A673 (cell line): Measurements from ENCODE around the gene MAN1A2. TPM values are rescaled to one million over a fixed set of nuclear protein-coding genes. Genes with fewer than 3 reads are reported as not detected.

ENCODE experiments used
- BruUV-seq: library from RNA; stranded (reverse); fragments of 400-500 nt; replicated peaks from 2 replicates; lab custom pipeline; 2021; lab: Mats Ljungman, UMichigan
- CTCF ChIA-PET: fragments of 300-600 bp; sonication (Branson Sonifier 250); formaldehyde crosslinking; loops from one replicate; lab custom pipeline; 2022; ENCODE audit warnings: antibody characterized with exemption; lab: Charles Lee
- POLR2A ChIA-PET: fragments of 300-600 bp; sonication (Branson Sonifier 250); formaldehyde crosslinking; loops from one replicate; lab custom pipeline; 2022; ENCODE audit warnings: antibody characterized with exemption; ENCODE audit not compliant: low non-redundant PET; lab: Charles Lee
- DNase-seq: peaks from one replicate; pipeline ENCODE4 v3.0.0-alpha.2; 2015; ENCODE audit warnings: low spot score
- H3K27ac ChIP-seq: fragments of 200-600 bp; sonication (generic); 2 replicates; pipeline ENCODE4 v1.5.1; 2016; ENCODE audit warnings: mixed run types, low read depth, mild to moderate bottlenecking, mixed read lengths, antibody characterized with exemption, low read length; ENCODE audit not compliant: poor library complexity, severe bottlenecking
- H3K27me3 ChIP-seq: fragments of 200-600 bp; sonication (generic); replicated peaks from 2 replicates; pipeline ENCODE4 v1.6.1; 2017; ENCODE audit warnings: mixed run types, low read depth, mild to moderate bottlenecking, mixed read lengths, antibody characterized with exemption, low read length; ENCODE audit not compliant: insufficient read depth, poor library complexity
- H3K36me3 ChIP-seq: fragments of 200-600 bp; sonication (generic); 2 replicates; pipeline ENCODE4 v1.6.1; 2016; ENCODE audit warnings: mixed run types, mild to moderate bottlenecking, mixed read lengths, antibody characterized with exemption, low read length; ENCODE audit not compliant: insufficient read depth, poor library complexity, severe bottlenecking
- H3K4me1 ChIP-seq: fragments of 200-600 bp; sonication (generic); 2 replicates; pipeline ENCODE4 v1.6.1; 2017; ENCODE audit warnings: mixed run types, mild to moderate bottlenecking, mixed read lengths, antibody characterized with exemption, low read length; ENCODE audit not compliant: insufficient read depth, poor library complexity, severe bottlenecking
- H3K4me3 ChIP-seq: fragments of 200-600 bp; sonication (generic); 2 replicates; pipeline ENCODE4 v1.5.1; 2016; ENCODE audit warnings: low read depth, mixed run types, mild to moderate bottlenecking, mixed read lengths, low read length; ENCODE audit not compliant: poor library complexity, severe bottlenecking
- H3K9me3 ChIP-seq: fragments of 200-600 bp; sonication (generic); 2 replicates; pipeline ENCODE4 v1.6.1; 2016; ENCODE audit warnings: mixed run types, low read depth, mild to moderate bottlenecking, mixed read lengths, antibody characterized with exemption, low read length; ENCODE audit not compliant: poor library complexity, severe bottlenecking
- CTCF ChIP-seq: fragments of 300-800, 200-600 bp; sonication (generic); conservative IDR thresholded peaks from 2 replicates; pipeline ENCODE4 v1.5.1; 2017; ENCODE audit warnings: low read depth, mild to moderate bottlenecking, antibody characterized with exemption, low read length, moderate library complexity, mixed read lengths
- EZH2 ChIP-seq: fragments of 200-600 bp; sonication (generic); IDR thresholded peaks from 2 replicates; pipeline ENCODE4 v1.6.1; 2017; ENCODE audit warnings: borderline replicate concordance, low read depth, mild to moderate bottlenecking, mixed read lengths, antibody characterized with exemption, low read length; ENCODE audit not compliant: poor library complexity, severe bottlenecking
- intact Hi-C: fragments of 100-400 bp; cut with micrococcal nuclease; formaldehyde crosslinking; loops from one replicate; pipeline ENCODE4 v1.10.0; 2022; ENCODE audit not compliant: unreplicated experiment
- total RNA-seq: library from RNA; stranded (reverse); gene quantifications from 2 replicates; pipeline ENCODE4 v1.2.3, GENCODE V29; 2021

MAN1A2 gene
- total RNA-seq, 1 experiment from 2014 or later = 31.8 TPM

DNA sequence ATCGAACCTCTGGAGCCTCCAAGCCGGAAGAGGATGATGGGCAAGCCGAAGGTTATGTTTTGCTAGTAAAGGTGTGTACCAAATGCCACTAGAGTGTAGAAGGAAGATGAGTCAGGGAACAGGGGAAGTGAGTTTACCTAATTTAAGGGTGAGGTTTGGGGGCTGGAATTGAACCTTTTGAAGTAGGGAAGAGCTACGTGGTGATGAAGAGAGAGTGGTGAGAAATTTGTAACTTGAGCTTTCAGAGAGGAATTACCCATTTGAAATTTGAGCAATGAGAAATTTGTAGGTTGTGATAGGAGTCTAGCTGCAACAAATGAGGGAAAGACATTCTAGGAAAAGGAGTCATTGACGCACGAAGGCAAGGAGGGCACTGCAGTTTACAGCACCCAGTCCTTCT, 168.6 kb downstream of the MAN1A2 start:
- no TSS peak for BruUV-seq
- Histone ChIP-seq H3K27ac (no peak overlapping the region), H3K4me3 (no peak overlapping the region), H3K36me3 (no peaks in the 10 kb centered on the region), H3K4me1 (no peaks in the 10 kb centered on the region), H3K9me3 (no peaks in the 10 kb centered on the region), H3K27me3 (no peaks in the 10 kb centered on the region)
- no peak for DNase-seq
- ChIA-PET POLR2A (no interaction called here), CTCF (interaction anchor here (2.2 to 2.3 kb wide), 2 partner anchors 219 to 222 kb away, joined by 8 to 12 read pairs; no protein-coding TSS in a partner anchor)
- intact Hi-C loops = loop anchor here (2.0 to 5.0 kb wide), 2 partner anchors 136 to 217 kb away; no protein-coding TSS in a partner anchor
- TF ChIP-seq EZH2 = no peak
- no peak for TF ChIP-seq CTCF

GRCh38 chr1:117537291-117537920, 170.2 kb downstream of the MAN1A2 start:
- Histone ChIP-seq H3K4me3 (no peak overlapping the region), H3K27ac (no peak overlapping the region), H3K4me1 (no peaks in the 10 kb centered on the region), H3K36me3 (no peaks in the 10 kb centered on the region), H3K9me3 (no peaks in the 10 kb centered on the region), H3K27me3 (no peaks in the 10 kb centered on the region)
- intact Hi-C loops = loop anchor here (5.0 kb wide), 1 partner anchor 135 kb away; no protein-coding TSS in a partner anchor
- DNase-seq = peak; percentile 33
- BruUV-seq = no TSS peak
- POLR2A ChIA-PET = no interaction called here
- CTCF ChIA-PET = no interaction called here
- TF ChIP-seq EZH2 = no peak
- TF ChIP-seq CTCF = no peak

DNA sequence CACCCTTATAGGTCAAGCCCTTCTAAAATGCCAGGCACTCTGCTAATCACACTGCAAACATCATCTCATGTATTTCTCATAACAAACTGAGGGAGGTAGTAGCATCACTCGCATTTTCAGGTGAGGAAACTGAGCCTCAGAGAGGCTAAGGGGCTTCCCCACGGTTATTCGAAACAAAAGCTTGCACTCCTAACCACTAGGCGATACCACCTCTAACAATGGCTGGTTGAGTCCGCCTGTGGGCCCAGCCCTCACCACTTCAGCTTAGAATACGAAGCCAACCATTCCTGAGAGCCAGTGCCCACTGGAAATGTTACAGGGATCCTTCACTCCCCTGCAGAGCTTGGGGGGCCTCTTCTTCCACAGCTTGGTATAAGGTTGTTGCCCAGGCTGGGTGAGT, 173.3 kb downstream of the MAN1A2 start:
- Histone ChIP-seq H3K27ac (no peak overlapping the region), H3K36me3 (no peaks in the 10 kb centered on the region), H3K9me3 (no peaks in the 10 kb centered on the region), H3K4me1 (no peaks in the 10 kb centered on the region), H3K27me3 (no peaks in the 10 kb centered on the region), H3K4me3 (no peak overlapping the region)
- CTCF ChIA-PET = no interaction called here
- TF ChIP-seq EZH2 (no peak), CTCF (no peak)
- no peak for DNase-seq
- POLR2A ChIA-PET = no interaction called here
- BruUV-seq = no TSS peak
- intact Hi-C loops = no loop called here
